ENCODE data around the gene IL3. TPM values are rescaled to one million over a fixed set of nuclear protein-coding genes. Genes with fewer than 3 reads are reported as not detected.

IL3 gene
- total and polyA plus RNA-seq, 2 experiments from 2014 or later, result not detected

GRCh38 chr5:132054031-132054696 lies 6.3 kb upstream of the IL3 start:
- Histone ChIP-seq H3K4me3 (no peak overlapping the region), H3K27me3 (ENCODE audit: insufficient read depth) (no peaks in the 10 kb centered on the region), H3K9me2 (ENCODE audit: insufficient read depth) (no peaks in the 10 kb centered on the region), H3K4me2 (no peak overlapping the region), H3K27ac (ENCODE audit: low read depth) (no peak overlapping the region), H4K20me1 (replicated peaks; ENCODE audit: insufficient read depth) (no peaks in the 10 kb centered on the region), H3K36me3 (ENCODE audit: insufficient read depth) (no peaks in the 10 kb centered on the region), H3F3A (replicated peaks; ENCODE audit: low read depth) (no peaks in the 10 kb centered on the region), H3K4me1 (ENCODE audit: insufficient read depth) (no peaks in the 10 kb centered on the region), H2AFZ (no peak overlapping the region), H3K79me2 (replicated peaks; ENCODE audit: insufficient read depth) (no peaks in the 10 kb centered on the region)
- TF ChIP-seq EZH2 (IDR thresholded peaks at IDR 0.05; ENCODE audit: low read depth, unreplicated experiment) (no peak), NANOG (IDR thresholded peaks at IDR 0.05; ENCODE audit: borderline replicate concordance) (no peak), REST (IDR thresholded peaks at IDR 0.05; ENCODE audit: unreplicated experiment) (no peak), ZNF114 (CRISPR knock-in tag; IDR thresholded peaks at IDR 0.05) (no peak), ETS1 (IDR thresholded peaks at IDR 0.05) (no peak), ZNF462 (CRISPR knock-in tag; IDR thresholded peaks at IDR 0.05) (no peak), JUNB (IDR thresholded peaks at IDR 0.05; ENCODE audit: unreplicated experiment) (no peak), EZH2phosphoT487 (IDR thresholded peaks at IDR 0.05; ENCODE audit: unreplicated experiment) (no peak), STAT1 (IDR thresholded peaks at IDR 0.05; ENCODE audit: unreplicated experiment) (no peak), POLR2AphosphoS5 (IDR thresholded peaks at IDR 0.05; ENCODE audit: low read depth) (no peak), ZNF331 (CRISPR knock-in tag; IDR thresholded peaks at IDR 0.05; ENCODE audit: low read depth) (no peak), CTCF (conservative IDR thresholded peaks at IDR 0.05; ENCODE audit: low read depth in 2 of 2) (no peak), CREB1 (CRISPR knock-in tag; IDR thresholded peaks at IDR 0.05; ENCODE audit: low read depth) (no peak)
- Mint-ChIP-seq H3K36me3 (ENCODE audit: low read depth) (no peaks in the 10 kb centered on the region), H3K27ac (no peak overlapping the region), H3K4me1 (no peaks in the 10 kb centered on the region; the same call in 2 of the 3 replicates), H3K27me3 (ENCODE audit: insufficient read depth, low read depth, poor library complexity) (no peaks in the 10 kb centered on the region), H3K9me3 (no peaks in the 10 kb centered on the region), H3K4me3 (no peak overlapping the region)
- no peak for ATAC-seq
- DNase-seq (ENCODE audit: low spot score), result no peak

All from GM23338 (cell line).